Measurements from ENCODE around the gene FGFR2. TPM values are rescaled to one million over a fixed set of nuclear protein-coding genes. Genes with fewer than 3 reads are reported as not detected.

Gene FGFR2
- total RNA-seq, 4 donors from 2014 or later: 8.4 to 16.5 (median 9.2) TPM

GRCh38 chr10:121627876-121628581, 29.8 kb upstream of the FGFR2 start:
- Histone ChIP-seq H3K9me3 (no peaks in the 10 kb centered on the region), H3K4me1 (peaks cover 0 to 4% (median 0%) of the 10 kb centered on the region in 4 donors), H3K36me3 (no peaks in the 10 kb centered on the region), H3K27me3 (no peaks in the 10 kb centered on the region), H3K27ac (no peak overlapping the region), H3K4me3 (no peak overlapping the region)
- DNase-seq (ENCODE audit: low spot score in 2 of 2): no peak
- 47 to 48% methylated on average over 15 of the region's 15 CpGs for WGBS, 2 donors
- TF ChIP-seq CTCF (IDR thresholded peaks at IDR 0.05) (no peak), POLR2A (IDR thresholded peaks at IDR 0.05) (no peak), EP300 (IDR thresholded peaks at IDR 0.05) (no peak)

- WGBS, 2 donors: 60 to 61% methylated on average over 11 of the region's 11 CpGs
- Histone ChIP-seq H3K27ac (no peak overlapping the region), H3K27me3 (no peaks in the 10 kb centered on the region), H3K36me3 (no peaks in the 10 kb centered on the region), H3K4me1 (peaks cover 0 to 4% (median 0%) of the 10 kb centered on the region in 4 donors), H3K4me3 (no peak overlapping the region), H3K9me3 (no peaks in the 10 kb centered on the region)
- TF ChIP-seq CTCF (IDR thresholded peaks at IDR 0.05) (no peak), EP300 (IDR thresholded peaks at IDR 0.05) (no peak), POLR2A (IDR thresholded peaks at IDR 0.05) (no peak)
- no peak for DNase-seq (ENCODE audit: low spot score in 2 of 2)
Measured at GRCh38 chr10:121624836-121625486, 26.7 kb upstream of the FGFR2 start.

- TF ChIP-seq EP300 (IDR thresholded peaks at IDR 0.05): no peak
- no peak for TF ChIP-seq CTCF (IDR thresholded peaks at IDR 0.05)
- no peak for TF ChIP-seq POLR2A (IDR thresholded peaks at IDR 0.05)
- Histone ChIP-seq H3K9me3 (peaks cover 0 to 22% (median 0%) of the 10 kb centered on the region in 4 donors), H3K36me3 (no peaks in the 10 kb centered on the region), H3K27ac (no peak overlapping the region), H3K4me3 (no peak overlapping the region), H3K27me3 (no peaks in the 10 kb centered on the region), H3K4me1 (no peaks in the 10 kb centered on the region)
- DNase-seq (ENCODE audit: low spot score in 2 of 2): no peak
- WGBS, 2 donors: 93 to 95% methylated on average over 2 of the region's 2 CpGs
Measured at GRCh38 chr10:121618906-121619305, 20.7 kb upstream of the FGFR2 start.

- no peak for TF ChIP-seq EP300 (IDR thresholded peaks at IDR 0.05)
- TF ChIP-seq POLR2A (IDR thresholded peaks at IDR 0.05): no peak
- no peak for TF ChIP-seq CTCF (IDR thresholded peaks at IDR 0.05)
- H3K27ac ChIP-seq: no peak overlapping the region
- no peak for DNase-seq (ENCODE audit: low spot score in 2 of 2)
- no peaks in the 10 kb centered on the region for H3K27me3 ChIP-seq
- no peaks in the 10 kb centered on the region for H3K36me3 ChIP-seq
- 49 to 52% methylated on average over 7 of the region's 7 CpGs for WGBS, 2 donors
- peaks cover 0 to 22% (median 0%) of the 10 kb centered on the region in 4 donors for H3K9me3 ChIP-seq
- no peak overlapping the region for H3K4me3 ChIP-seq
- H3K4me1 ChIP-seq: no peaks in the 10 kb centered on the region
Measured at GRCh38 chr10:121617176-121617575, 18.9 kb upstream of the FGFR2 start.

GRCh38 chr10:121616291-121616690, 18.0 kb upstream of the FGFR2 start:
- peaks cover 0 to 22% (median 0%) of the 10 kb centered on the region in 4 donors for H3K9me3 ChIP-seq
- WGBS, 2 donors: 76 to 82% methylated on average over 8 to 11 of the region's 11 CpGs
- H3K27me3 ChIP-seq: no peaks in the 10 kb centered on the region
- DNase-seq (ENCODE audit: low spot score in 2 of 2): no peak
- H3K36me3 ChIP-seq: no peaks in the 10 kb centered on the region
- no peaks in the 10 kb centered on the region for H3K4me1 ChIP-seq
- TF ChIP-seq CTCF (IDR thresholded peaks at IDR 0.05) (no peak), EP300 (IDR thresholded peaks at IDR 0.05) (no peak), POLR2A (IDR thresholded peaks at IDR 0.05) (no peak)
- H3K4me3 ChIP-seq: no peak overlapping the region
- no peak overlapping the region for H3K27ac ChIP-seq

Data from tibial nerve (tissue), 4 donors.